Spinal cord (tissue), 10 donors: ENCODE results near the gene KRTAP10-6. TPM values are rescaled to one million over a fixed set of nuclear protein-coding genes. Genes with fewer than 3 reads are reported as not detected.
"Not testable (repeated sequence)": the region's sequence is repeated elsewhere in the genome, so short reads cannot be mapped to it uniquely, and the experiment has no call there.

Source experiments
- DNase-seq, 6 donors: peaks; one replicate each; pipeline versions ENCODE4 v3.0.0 to v3.0.0-alpha.2; 2013 to 2015; ENCODE audit warnings: low spot score in 6 of 6, low read depth in 4 of 6
- H3K27ac ChIP-seq: one replicate; pipeline ENCODE4 v1.5.1; 2013; ENCODE audit warnings: low read depth, low read length, control low read depth
- H3K27me3 ChIP-seq: one replicate; pipeline ENCODE4 v1.6.1; 2013; ENCODE audit warnings: low read length; ENCODE audit not compliant: control insufficient read depth, insufficient read depth
- H3K36me3 ChIP-seq: one replicate; pipeline ENCODE4 v1.6.1; 2013; ENCODE audit warnings: low read length; ENCODE audit not compliant: control insufficient read depth, insufficient read depth
- H3K4me1 ChIP-seq: one replicate; pipeline ENCODE4 v1.6.1; 2013; ENCODE audit warnings: low read length; ENCODE audit not compliant: control insufficient read depth, insufficient read depth
- H3K4me3 ChIP-seq: one replicate; pipeline ENCODE4 v1.5.1; 2013; ENCODE audit warnings: low read depth, low read length, control low read depth
- H3K9me3 ChIP-seq: one replicate; pipeline ENCODE4 v1.6.1; 2013; ENCODE audit warnings: low read length; ENCODE audit not compliant: control insufficient read depth, insufficient read depth
- WGBS: methylation state at CpG from one replicate; pipeline ENCODE4 v1.1.5; 2013; ENCODE audit warnings: missing lambda C conversion rate; ENCODE audit not compliant: insufficient coverage; 5-methylcytosine and 5-hydroxymethylcytosine counted together
- polyA plus RNA-seq, 2 donors: library from polyadenylated mRNA; unstranded; fragments of 120-200 nt; gene quantifications; one replicate each; pipeline ENCODE4 v1.2.1, GENCODE V29; 2013; ENCODE audit not compliant: insufficient read length in 2 of 2
- total RNA-seq, 2 donors: library from RNA; depleted of rRNA in 1 of 2; stranded (reverse); fragments of 120-200 nt in 1 of 2; fragments of >200 nt in 1 of 2; gene quantifications; one replicate each; pipeline versions ENCODE4 v1.2.3 to v1.2.4, GENCODE V29; 2013 to 2014
- donor health status: healthy.

The KRTAP10-6 gene
- total and polyA plus RNA-seq, 4 donors, result not detected

DNA sequence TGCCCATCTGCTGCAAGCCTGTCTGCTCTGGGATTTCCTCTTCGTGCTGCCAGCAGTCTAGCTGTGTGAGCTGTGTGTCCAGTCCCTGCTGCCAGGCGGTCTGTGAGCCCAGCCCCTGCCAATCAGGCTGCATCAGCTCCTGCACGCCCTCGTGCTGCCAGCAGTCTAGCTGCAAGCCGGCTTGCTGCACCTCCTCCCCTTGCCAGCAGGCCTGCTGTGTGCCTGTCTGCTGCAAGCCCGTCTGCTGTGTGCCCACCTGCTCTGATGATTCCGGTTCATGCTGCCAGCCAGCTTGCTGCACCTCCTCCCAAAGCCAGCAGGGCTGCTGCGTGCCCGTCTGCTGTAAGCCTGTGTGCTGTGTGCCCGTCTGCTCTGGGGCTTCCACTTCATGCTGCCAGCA is 8.8 kb upstream of the KRTAP10-6 start:
- not testable (repeated sequence) for H3K9me3 ChIP-seq, H3K27me3 ChIP-seq, H3K4me3 ChIP-seq, H3K27ac ChIP-seq, DNase-seq, H3K4me1 ChIP-seq, H3K36me3 ChIP-seq
- 62% methylated on average over 9 of the region's 10 CpGs for WGBS

DNA sequence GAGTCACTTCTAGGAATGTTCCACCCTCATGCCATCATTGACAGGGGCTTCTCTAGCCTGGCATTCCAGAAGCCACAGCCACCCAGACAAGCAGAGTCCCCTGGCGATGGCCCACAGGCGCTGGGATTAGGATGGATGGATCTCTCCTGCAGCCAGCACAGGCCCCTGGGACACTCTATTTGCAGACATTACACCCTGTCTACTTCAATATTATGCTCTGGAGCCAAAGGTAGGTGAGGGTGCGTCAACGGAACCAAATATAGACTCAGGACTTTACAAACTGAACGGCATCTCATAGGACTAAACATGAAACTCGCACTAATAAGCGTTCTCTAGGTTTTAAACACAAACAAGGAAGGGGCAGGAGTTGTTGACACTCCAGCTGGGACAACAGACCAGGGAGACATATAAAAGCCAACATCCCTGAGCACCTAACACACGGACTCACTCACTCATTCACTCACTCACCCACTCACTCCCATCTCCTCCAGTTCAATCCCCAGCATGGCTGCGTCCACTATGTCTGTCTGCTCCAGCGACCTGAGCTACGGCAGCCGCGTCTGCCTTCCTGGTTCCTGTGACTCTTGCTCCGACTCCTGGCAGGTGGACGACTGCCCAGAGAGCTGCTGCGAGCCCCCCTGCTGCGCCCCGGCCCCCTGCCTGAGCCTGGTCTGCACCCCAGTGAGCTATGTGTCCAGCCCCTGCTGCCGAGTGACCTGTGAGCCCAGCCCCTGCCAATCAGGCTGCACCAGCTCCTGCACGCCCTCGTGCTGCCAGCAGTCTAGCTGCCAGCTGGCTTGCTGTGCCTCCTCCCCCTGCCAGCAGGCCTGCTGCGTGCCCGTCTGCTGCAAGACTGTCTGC is 8.0 kb upstream of the KRTAP10-6 start, which contains the start of gene KRTAP10-7:
KRTAP10-7 (plus strand) TSS at position 480 of the 861 bp plus-strand sequence; CDS start at position 505, 25 bp downstream.
- not testable (repeated sequence) for H3K9me3 ChIP-seq, H3K27ac ChIP-seq, H3K36me3 ChIP-seq, DNase-seq, H3K4me3 ChIP-seq, H3K4me1 ChIP-seq, H3K27me3 ChIP-seq
- WGBS, result 82% methylated on average over 10 of the region's 23 CpGs

DNA sequence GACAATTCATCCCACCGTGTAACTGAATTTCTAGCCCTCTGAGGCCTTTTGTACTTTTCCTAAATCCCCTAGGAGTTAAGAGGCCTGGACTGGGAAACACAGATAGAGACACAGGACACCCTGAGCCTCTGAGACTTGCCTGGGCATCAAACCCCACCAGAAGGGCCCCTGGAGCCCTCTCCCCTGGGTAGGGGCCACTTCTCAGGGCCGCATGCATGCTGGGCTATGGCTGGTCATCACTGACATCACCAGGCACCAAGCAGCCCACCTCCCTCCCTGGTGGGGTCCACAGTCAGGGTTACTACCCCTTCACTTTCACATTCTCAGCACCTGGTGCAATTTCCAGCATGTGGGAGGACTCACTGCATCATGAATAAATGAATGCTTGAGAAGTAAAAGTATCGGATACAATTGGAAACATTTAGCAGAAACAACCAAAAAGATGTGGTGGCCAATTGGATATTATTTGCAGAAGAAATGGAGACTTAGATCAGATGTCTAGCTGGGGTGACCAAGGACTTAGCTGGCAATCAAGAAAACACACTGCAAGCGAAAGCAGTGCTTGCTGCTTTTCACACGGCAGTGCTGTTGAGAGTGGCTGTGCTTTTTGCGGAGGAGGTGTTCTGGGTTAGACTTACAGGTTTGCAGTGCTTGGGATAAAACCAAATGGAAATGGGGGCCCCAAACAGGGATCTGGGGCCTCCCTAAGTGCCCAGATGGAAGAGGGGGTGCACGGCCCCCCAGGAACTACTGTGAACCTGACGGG is 7.1 kb upstream of the KRTAP10-6 start:
- no peak overlapping the region for H3K4me3 ChIP-seq
- WGBS, result 93% methylated on average over 7 of the region's 8 CpGs
- H3K27ac ChIP-seq, result no peak overlapping the region
- no peak for DNase-seq
- no peaks in the 10 kb centered on the region for H3K4me1 ChIP-seq
- H3K9me3 ChIP-seq, result no peaks in the 10 kb centered on the region
- H3K27me3 ChIP-seq, result no peaks in the 10 kb centered on the region
- H3K36me3 ChIP-seq, result no peaks in the 10 kb centered on the region

DNA sequence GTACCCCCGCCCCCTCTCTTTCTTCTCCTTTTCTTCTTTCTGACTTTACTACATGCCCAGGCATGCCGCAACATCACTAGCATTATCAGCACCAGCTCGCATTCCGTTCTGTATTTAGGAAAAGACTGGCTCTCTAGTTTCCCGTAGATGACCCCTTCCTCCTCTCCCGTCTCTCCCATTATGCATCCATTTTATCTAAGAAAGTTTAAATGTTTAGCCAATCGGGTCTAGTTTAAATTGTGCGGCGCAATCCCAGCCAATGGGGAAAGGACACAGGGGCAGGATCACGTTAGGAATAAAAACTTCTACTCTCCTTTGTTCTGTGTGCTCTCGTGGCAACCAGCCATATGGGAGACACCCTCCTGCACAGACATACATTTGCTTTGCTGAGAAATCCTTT is 5.8 kb upstream of the KRTAP10-6 start:
- Histone ChIP-seq H3K27ac (no peak overlapping the region), H3K27me3 (no peaks in the 10 kb centered on the region)
- DNase-seq, result no peak

DNA sequence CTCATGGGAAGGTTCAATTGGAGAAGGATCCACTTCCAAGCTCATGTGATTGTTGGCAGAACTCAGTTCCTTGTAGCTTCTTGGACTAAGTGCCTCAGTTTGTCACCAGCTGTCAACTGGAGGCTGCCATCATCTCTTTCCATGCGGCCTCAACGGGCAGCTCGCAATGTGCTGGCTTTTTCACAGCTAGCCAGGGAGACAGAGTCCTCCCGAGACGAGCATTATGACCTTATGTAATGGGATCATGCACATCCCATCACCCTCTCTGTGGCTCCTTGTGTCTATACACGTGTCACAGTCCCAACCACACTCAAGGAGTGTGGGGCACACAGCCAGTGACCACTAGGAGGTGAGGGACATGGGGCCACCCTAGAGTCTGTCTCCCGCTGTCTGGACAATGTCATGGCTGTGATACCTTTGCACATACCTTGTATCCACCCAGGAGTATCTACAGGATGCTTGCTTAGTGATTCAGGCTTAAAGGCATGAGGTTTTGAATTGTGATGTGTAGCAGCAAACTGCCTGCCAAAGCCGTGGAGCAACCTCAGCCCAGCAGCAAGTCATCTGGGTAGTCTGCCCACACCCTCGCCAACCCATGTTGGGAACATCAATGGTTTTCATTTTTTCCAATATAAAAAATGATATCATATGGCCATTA is 3.9 kb upstream of the KRTAP10-6 start:
- Histone ChIP-seq H3K4me3 (no peak overlapping the region), H3K4me1 (peaks cover 6% of the 10 kb centered on the region), H3K27ac (no peak overlapping the region), H3K9me3 (no peaks in the 10 kb centered on the region), H3K27me3 (no peaks in the 10 kb centered on the region), H3K36me3 (no peaks in the 10 kb centered on the region)
- DNase-seq, result no peak
- 59% methylated on average over 5 of the region's 9 CpGs for WGBS

More for the DNA sequence above, 5.8 kb upstream of the KRTAP10-6 start:
- 64% methylated on average over 6 of the region's 11 CpGs for WGBS
- no peaks in the 10 kb centered on the region for H3K36me3 ChIP-seq
- H3K9me3 ChIP-seq, result no peaks in the 10 kb centered on the region
- peaks cover 2% of the 10 kb centered on the region for H3K4me1 ChIP-seq
- H3K4me3 ChIP-seq, result no peak overlapping the region

DNA sequence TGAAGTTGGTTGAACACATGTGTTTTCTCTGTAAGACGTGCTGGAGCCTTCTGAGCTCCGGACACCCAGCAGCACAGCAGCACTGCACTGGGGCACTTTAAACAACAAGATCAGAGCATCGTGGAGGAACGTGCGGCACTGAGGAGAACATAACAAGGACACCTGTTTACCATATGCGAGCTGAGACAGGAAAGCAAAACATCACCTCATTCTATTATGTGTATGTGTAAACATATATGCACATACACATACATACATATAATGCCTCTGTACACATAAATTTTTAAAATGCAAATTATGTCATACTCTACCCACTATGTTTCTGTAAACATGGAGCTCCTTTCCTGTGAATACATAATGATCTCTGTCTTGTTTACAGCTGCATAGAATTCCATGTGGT is 3.2 kb upstream of the KRTAP10-6 start:
- no peak for DNase-seq
- no peak overlapping the region for H3K27ac ChIP-seq
- 100% methylated on average over 1 of the region's 6 CpGs for WGBS
- H3K4me1 ChIP-seq, result peaks cover 6% of the 10 kb centered on the region
- no peaks in the 10 kb centered on the region for H3K27me3 ChIP-seq
- H3K9me3 ChIP-seq, result no peaks in the 10 kb centered on the region
- no peaks in the 10 kb centered on the region for H3K36me3 ChIP-seq
- H3K4me3 ChIP-seq, result no peak overlapping the region

DNA sequence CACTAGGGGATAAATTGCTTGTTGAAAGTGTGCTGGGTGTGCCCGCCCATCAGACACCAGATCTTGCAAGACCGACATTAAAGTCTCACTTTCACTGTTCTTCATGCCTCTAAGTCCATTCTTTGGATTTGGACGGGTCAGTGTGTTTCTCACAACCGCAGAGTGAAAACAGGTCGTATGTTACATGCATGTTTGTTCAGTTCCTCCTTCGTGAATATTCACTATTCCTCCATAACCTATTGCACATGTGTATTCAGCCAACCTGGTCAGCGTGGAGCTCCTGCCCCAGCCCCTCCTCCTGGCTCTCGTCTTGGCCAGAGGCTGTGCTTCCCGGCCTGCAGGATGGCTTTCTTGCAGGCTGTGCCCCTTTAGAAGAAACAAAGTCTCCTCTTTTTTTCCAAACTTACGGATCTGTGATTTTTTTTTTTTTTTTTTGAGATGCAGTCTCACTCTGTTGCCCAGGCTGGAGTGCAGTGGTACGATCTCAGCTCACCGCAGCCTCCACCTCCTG is 2.2 kb upstream of the KRTAP10-6 start:
- H3K4me3 ChIP-seq, result no peak overlapping the region
- H3K4me1 ChIP-seq, result peaks cover 6% of the 10 kb centered on the region
- no peaks in the 10 kb centered on the region for H3K9me3 ChIP-seq
- 90% methylated on average over 7 of the region's 12 CpGs for WGBS
- no peaks in the 10 kb centered on the region for H3K27me3 ChIP-seq
- DNase-seq, result no peak
- no peak overlapping the region for H3K27ac ChIP-seq
- no peaks in the 10 kb centered on the region for H3K36me3 ChIP-seq

DNA sequence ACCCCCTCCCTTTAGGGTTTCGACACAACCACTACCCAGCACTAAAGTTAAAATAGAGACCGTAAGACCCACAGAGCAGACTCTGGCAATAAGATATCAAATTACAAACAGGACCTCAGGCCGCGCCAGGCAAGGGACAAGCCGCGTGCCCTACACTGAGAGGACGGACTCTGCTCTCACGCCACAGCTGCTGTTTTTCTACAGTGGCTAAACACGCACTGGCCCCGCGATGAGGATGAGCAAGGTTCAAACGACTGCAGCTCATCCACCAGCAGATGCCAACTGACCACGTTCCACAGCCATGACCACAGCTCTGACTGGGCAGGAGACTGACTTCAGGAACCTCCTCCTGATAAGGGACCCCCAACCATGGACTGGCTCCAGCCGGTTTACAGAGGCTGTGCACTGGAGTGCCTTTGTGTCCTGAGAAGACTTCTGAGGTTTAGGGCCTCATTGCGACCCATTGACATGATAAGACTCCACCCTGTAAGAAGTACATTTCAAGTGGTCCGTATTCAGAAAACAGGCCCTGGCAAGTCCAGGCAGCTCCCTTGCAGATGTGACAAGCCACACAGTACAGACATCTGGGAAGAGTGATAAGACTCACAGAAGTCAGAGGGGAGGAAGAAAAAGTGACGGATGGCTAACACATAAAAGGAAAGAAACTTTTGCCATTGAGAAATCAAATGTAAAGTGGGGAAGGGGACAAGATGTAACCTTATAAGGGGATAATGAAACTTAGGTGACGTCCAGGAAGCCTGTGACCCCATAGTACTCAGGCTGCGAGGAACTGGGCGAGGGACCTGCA is 1.5 kb upstream of the KRTAP10-6 start:
- Histone ChIP-seq H3K27ac (no peak overlapping the region), H3K4me3 (no peak overlapping the region), H3K9me3 (no peaks in the 10 kb centered on the region), H3K36me3 (no peaks in the 10 kb centered on the region), H3K27me3 (no peaks in the 10 kb centered on the region), H3K4me1 (peaks cover 6% of the 10 kb centered on the region)
- WGBS, result 51% methylated on average over 18 of the region's 20 CpGs
- no peak for DNase-seq

DNA sequence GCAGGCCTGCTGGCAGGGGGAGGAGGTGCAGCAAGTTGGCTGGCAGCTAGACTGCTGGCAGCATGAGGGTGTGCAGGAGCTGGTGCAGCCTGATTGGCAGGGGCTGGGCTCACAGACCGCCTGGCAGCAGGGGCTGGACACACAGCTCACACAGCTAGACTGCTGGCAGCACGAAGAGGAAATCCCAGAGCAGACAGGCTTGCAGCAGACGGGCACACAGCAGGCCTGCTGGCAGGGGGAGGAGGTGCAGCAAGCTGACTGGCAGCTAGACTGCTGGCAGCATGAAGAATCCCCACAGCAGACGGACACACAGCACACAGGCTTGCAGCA is 539 bp downstream of the KRTAP10-6 start:
- H3K27ac ChIP-seq, H3K36me3 ChIP-seq, H3K4me1 ChIP-seq, H3K4me3 ChIP-seq, H3K27me3 ChIP-seq, H3K9me3 ChIP-seq, DNase-seq: not testable (repeated sequence)
- no CpG with 5 or more reads among the region's 4 CpGs for WGBS
